H7 (cell line): ENCODE measurements around the gene LIPM. TPM values are rescaled to one million over a fixed set of nuclear protein-coding genes. Genes with fewer than 3 reads are reported as not detected.

Source experiments
- DNase-seq: peaks from one replicate; pipeline ENCODE4 v3.0.0; 2012
- H3K27me3 ChIP-seq: 2 replicates; pipeline ENCODE4 v1.6.0; 2011; ENCODE audit warnings: mild to moderate bottlenecking, low read length; ENCODE audit not compliant: control insufficient read depth, insufficient read depth
- H3K36me3 ChIP-seq: replicated peaks from 2 replicates; pipeline ENCODE4 v1.5.1; 2011; ENCODE audit warnings: low read length; ENCODE audit not compliant: control insufficient read depth, insufficient read depth
- H3K4me3 ChIP-seq: 2 replicates; pipeline ENCODE4 v1.5.1; 2011; ENCODE audit warnings: low read depth, mild to moderate bottlenecking, control low read depth, low read length, moderate library complexity; ENCODE audit not compliant: insufficient read depth
- total RNA-seq: library from RNA; depleted of rRNA; stranded (reverse); fragments of >200 nt; shearing (Covaris generic); gene quantifications from 2 replicates; pipeline ENCODE4 v1.2.3, GENCODE V29; 2014; rRNA removed

LIPM gene
- total RNA-seq, 1 experiment from 2014 or later: not detected

DNA sequence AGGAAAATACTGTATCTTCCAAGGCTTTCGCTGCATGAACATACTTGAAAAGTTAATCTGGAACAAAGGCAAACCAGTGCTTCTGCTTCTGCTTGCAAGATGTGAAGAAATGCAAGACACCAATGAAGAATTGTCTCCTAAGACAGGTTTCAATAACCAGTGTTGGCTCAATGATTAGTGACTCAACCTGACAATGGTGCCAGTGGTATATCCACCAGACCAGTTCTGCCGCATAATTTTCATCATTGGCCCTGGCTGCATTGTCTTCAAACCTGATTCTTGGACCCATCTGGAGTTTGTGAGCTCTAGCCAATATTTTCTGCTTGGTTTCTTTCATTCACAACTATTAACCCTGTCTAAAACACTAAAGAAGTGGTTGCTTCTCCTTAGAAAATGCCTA, 63.9 kb downstream of the LIPM start:
- H3K4me3 ChIP-seq: no peak overlapping the region
- DNase-seq: no peak
- H3K27me3 ChIP-seq: no peaks in the 10 kb centered on the region
- no peaks in the 10 kb centered on the region for H3K36me3 ChIP-seq

DNA sequence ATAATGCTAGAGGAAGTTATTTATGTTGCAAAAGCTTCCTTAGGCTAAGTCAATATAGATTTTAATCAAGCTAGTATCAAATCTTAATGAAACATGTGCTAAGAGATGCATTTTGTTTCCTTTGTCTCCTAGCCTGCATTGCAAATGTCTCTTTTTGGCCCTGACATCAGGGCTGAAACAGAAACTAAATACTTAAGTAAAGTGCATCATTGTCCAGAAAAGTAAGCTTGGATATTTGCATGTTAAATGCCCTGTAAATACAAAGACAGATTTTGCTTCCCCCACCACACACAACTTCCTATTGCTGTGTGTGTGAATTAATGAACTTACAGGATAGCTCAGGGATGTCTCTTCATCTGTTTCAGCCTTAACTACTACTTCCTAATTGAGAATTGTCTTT, 67.6 kb downstream of the LIPM start:
- no peaks in the 10 kb centered on the region for H3K27me3 ChIP-seq
- no peak for DNase-seq

More for the DNA sequence above, 67.6 kb downstream of the LIPM start:
- H3K4me3 ChIP-seq: no peak overlapping the region
- H3K36me3 ChIP-seq: no peaks in the 10 kb centered on the region

Other genes with a start within 250 kb of the LIPM start
- gene RNLS, start 219.4 kb upstream of the LIPM start, total RNA-seq: 4.9 and 9.7 TPM in 2 replicates
- gene LIPJ, start 216.0 kb upstream of the LIPM start, total RNA-seq: not detected in 2 replicates
- not detected in 2 replicates for gene LIPF, start 138.3 kb upstream of the LIPM start, total RNA-seq
- gene LIPK, start 96.5 kb upstream of the LIPM start, total RNA-seq: not detected in 2 replicates
- gene LIPN, start 42.7 kb upstream of the LIPM start, total RNA-seq: not detected in 2 replicates
- gene ANKRD22, start 49.1 kb downstream of the LIPM start, total RNA-seq: not detected in 2 replicates
- gene STAMBPL1, start 77.5 kb downstream of the LIPM start, total RNA-seq: 1.3 and 2.3 TPM in 2 replicates
- gene ACTA2, start 150.0 kb downstream of the LIPM start, total RNA-seq: not detected in 2 replicates
- 0.14 TPM in 1 of 2 replicates, not detected in the other for gene FAS, start 188.1 kb downstream of the LIPM start, total RNA-seq